Endodermal cell (in vitro differentiated cells): Measurements from ENCODE around the gene ARHGAP8. TPM values are rescaled to one million over a fixed set of nuclear protein-coding genes. Genes with fewer than 3 reads are reported as not detected.
A peak's percentile ranks its signal among the peaks of the same experiment; 100 is the strongest.

Source experiments
- DNase-seq: peaks from one replicate; pipeline ENCODE4 v3.0.0-alpha.2; 2017
- H3K27ac ChIP-seq: 2 replicates; pipeline ENCODE4 v1.5.1; 2013; ENCODE audit warnings: mild to moderate bottlenecking, low read depth, low read length, moderate library complexity
- H3K27me3 ChIP-seq: 2 replicates; pipeline ENCODE4 v1.6.1; 2013; ENCODE audit warnings: mild to moderate bottlenecking, low read length, moderate library complexity; ENCODE audit not compliant: insufficient read depth, control insufficient read depth, poor library complexity, severe bottlenecking
- H3K36me3 ChIP-seq: 2 replicates; pipeline ENCODE4 v1.7.0; 2013; ENCODE audit warnings: mild to moderate bottlenecking, low read length, moderate library complexity; ENCODE audit not compliant: control insufficient read depth, insufficient read depth
- H3K4me1 ChIP-seq: one replicate; pipeline ENCODE4 v1.7.0; 2013; ENCODE audit warnings: low read length; ENCODE audit not compliant: control insufficient read depth, insufficient read depth
- H3K4me3 ChIP-seq: 2 replicates; pipeline ENCODE4 v1.5.1; 2013; ENCODE audit warnings: mild to moderate bottlenecking, low read length, moderate library complexity
- H3K9ac ChIP-seq: 2 replicates; pipeline ENCODE4 v1.6.1; 2013; ENCODE audit warnings: mild to moderate bottlenecking, low read length, moderate library complexity; ENCODE audit not compliant: poor library complexity, severe bottlenecking; ENCODE audit errors: extremely low read depth
- H3K9me3 ChIP-seq: 2 replicates; pipeline ENCODE4 v1.6.1; 2013; ENCODE audit warnings: mild to moderate bottlenecking, low read length, moderate library complexity; ENCODE audit not compliant: control insufficient read depth
- H3K27ac Mint-ChIP-seq: 2 replicates; pipeline ENCODE4 v1.8.0; 2020; ENCODE audit warnings: mixed read lengths
- H3K27me3 Mint-ChIP-seq: 2 replicates; pipeline ENCODE4 v1.8.0; 2021; ENCODE audit warnings: mild to moderate bottlenecking, mixed read lengths; ENCODE audit not compliant: insufficient read depth
- H3K36me3 Mint-ChIP-seq: 2 replicates; pipeline ENCODE4 v1.8.0; 2020; ENCODE audit warnings: low read depth, mixed read lengths
- H3K4me1 Mint-ChIP-seq: 2 replicates; pipeline ENCODE4 v1.8.0; 2020; ENCODE audit warnings: mixed read lengths
- H3K4me3 Mint-ChIP-seq: 2 replicates; pipeline ENCODE4 v1.8.0; 2020; ENCODE audit warnings: mild to moderate bottlenecking, moderate library complexity, mixed read lengths
- H3K9me3 Mint-ChIP-seq: 2 replicates; pipeline ENCODE4 v1.8.0; 2020; ENCODE audit warnings: mild to moderate bottlenecking, mixed read lengths
- WGBS, 2 experiments: methylation state at CpG; one replicate each; pipeline versions ENCODE4 v1.1.5 to v1.1.7; 2013; ENCODE audit warnings: missing lambda C conversion rate in 2 of 2, mixed read lengths in 1 of 2; ENCODE audit not compliant: insufficient coverage in 1 of 2, insufficient read length in 1 of 2; 5-methylcytosine and 5-hydroxymethylcytosine counted together
- total RNA-seq, 2 donors: library from RNA; stranded (reverse); fragmentation: NEBNext Ultra II Directional in 1 of 2; extraction: Animal tissue kit (Norgen Biotek cat#: 25700) in 1 of 2; gene quantifications; 2 replicates in 1 of 2; 3 replicates in 1 of 2; pipeline ENCODE4 v1.2.1, GENCODE V29; 2021
- TF ChIP-seq, protein P1 (sequence below): fragments of 200-600 bp; sonication (generic); conservative IDR thresholded peaks from 2 replicates; pipeline ENCODE4 v1.5.0; 2021; ENCODE audit warnings: antibody characterized with exemption, mild to moderate bottlenecking

ARHGAP8 gene
- total RNA-seq, 2 donors from 2014 or later = 45.2 to 51.3 TPM

DNA sequence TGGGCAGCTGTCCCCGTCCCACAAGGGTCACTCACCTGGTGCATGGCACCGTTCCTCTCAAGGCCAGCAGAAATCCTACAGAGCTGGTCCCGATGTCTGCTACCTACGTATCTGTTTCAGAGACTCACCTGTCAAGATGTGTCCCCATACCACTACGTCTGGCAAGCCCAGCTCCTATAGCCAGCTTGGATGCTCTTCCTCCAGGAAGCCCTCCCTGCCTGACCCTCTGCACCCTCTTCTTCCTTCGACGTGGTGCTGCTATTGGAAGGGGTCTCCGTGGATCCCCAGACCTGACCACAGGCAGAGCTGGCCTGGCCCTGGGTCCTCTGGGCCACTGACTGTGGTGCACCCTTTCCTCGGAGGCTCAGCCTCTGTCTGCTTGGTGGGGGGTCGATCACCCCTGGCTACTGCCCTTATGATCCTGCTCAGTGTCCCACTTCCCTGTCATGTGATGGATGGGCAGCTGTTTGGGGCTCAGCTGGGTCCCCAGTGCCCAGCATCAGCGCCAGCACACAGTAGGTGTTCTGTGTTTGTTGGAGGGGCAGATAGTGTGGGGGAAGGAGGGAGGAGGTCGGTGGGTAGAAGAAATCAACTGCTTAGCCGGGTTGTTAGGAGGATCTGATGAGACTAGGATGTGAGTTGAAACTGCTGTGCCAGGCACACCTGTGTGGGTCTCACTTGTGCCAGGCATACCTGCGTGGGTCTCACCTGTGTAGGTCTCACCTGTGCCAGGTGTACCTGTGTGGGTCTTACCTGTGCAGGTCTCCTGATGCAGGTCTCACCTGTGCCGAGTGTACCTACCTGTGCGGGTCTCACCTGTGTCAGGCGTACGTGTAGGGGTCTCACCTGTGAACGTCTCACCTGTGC lies 21.7 kb upstream of the ARHGAP8 start:
- Histone ChIP-seq H3K9ac (no peak overlapping the region), H3K27ac (no peak overlapping the region), H3K4me3 (no peak overlapping the region), H3K36me3 (peaks cover 8% of the 10 kb centered on the region), H3K4me1 (no peaks in the 10 kb centered on the region), H3K9me3 (no peaks in the 10 kb centered on the region), H3K27me3 (no peaks in the 10 kb centered on the region)
- 94 to 97% methylated on average over 12 to 19 of the region's 19 CpGs for WGBS, 2 experiments
- TF ChIP-seq, protein P1, sequence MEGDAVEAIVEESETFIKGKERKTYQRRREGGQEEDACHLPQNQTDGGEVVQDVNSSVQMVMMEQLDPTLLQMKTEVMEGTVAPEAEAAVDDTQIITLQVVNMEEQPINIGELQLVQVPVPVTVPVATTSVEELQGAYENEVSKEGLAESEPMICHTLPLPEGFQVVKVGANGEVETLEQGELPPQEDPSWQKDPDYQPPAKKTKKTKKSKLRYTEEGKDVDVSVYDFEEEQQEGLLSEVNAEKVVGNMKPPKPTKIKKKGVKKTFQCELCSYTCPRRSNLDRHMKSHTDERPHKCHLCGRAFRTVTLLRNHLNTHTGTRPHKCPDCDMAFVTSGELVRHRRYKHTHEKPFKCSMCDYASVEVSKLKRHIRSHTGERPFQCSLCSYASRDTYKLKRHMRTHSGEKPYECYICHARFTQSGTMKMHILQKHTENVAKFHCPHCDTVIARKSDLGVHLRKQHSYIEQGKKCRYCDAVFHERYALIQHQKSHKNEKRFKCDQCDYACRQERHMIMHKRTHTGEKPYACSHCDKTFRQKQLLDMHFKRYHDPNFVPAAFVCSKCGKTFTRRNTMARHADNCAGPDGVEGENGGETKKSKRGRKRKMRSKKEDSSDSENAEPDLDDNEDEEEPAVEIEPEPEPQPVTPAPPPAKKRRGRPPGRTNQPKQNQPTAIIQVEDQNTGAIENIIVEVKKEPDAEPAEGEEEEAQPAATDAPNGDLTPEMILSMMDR = no peak
- Mint-ChIP-seq H3K36me3 (peaks cover 17% of the 10 kb centered on the region), H3K4me3 (no peak overlapping the region), H3K9me3 (no peaks in the 10 kb centered on the region), H3K4me1 (no peaks in the 10 kb centered on the region), H3K27me3 (no peaks in the 10 kb centered on the region), H3K27ac (no peak overlapping the region)
- DNase-seq = no peak

DNA sequence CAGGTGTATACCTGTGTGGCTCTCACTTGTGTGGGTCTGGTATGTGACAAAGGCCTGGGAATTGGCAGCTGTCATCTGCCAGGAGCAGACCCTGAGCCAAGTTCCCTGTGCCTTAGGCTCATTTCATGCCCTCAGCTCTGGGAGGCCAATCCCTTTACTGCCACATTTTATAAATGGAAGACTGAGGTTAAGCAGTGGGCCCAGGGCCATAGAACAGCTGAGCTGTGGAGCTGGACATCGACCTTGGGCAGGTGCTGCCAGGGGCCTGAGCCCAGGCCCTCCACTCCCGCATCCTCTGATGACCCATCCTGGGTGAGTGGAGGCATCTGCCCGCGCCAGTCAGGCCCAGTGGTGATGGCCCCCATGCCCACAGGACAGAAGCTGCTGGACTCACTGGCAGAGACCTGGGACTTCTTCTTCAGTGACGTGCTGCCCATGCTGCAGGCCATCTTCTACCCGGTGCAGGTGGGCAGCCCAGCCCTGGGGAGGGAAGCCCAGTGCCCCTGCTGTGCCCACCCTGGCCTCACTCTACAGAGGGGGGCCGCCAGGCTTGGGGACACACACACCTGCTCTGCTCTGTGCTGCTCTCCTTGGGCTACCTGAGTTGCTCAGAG lies 20.9 kb upstream of the ARHGAP8 start:
- 89 to 92% methylated on average over 5 to 7 of the region's 7 CpGs for WGBS, 2 experiments
- H3K4me3 ChIP-seq = no peak overlapping the region
- no peak overlapping the region for H3K27ac ChIP-seq
- no peaks in the 10 kb centered on the region for H3K4me1 ChIP-seq
- Mint-ChIP-seq H3K36me3 (peaks cover 13% of the 10 kb centered on the region), H3K4me3 (no peak overlapping the region), H3K27me3 (no peaks in the 10 kb centered on the region), H3K27ac (no peak overlapping the region), H3K4me1 (peaks cover 2% of the 10 kb centered on the region), H3K9me3 (no peaks in the 10 kb centered on the region)
- H3K36me3 ChIP-seq = peaks cover 4% of the 10 kb centered on the region
- H3K27me3 ChIP-seq = no peaks in the 10 kb centered on the region
- no peak for DNase-seq
- TF ChIP-seq, protein P1 = no peak
- no peak overlapping the region for H3K9ac ChIP-seq
- H3K9me3 ChIP-seq = no peaks in the 10 kb centered on the region

DNA sequence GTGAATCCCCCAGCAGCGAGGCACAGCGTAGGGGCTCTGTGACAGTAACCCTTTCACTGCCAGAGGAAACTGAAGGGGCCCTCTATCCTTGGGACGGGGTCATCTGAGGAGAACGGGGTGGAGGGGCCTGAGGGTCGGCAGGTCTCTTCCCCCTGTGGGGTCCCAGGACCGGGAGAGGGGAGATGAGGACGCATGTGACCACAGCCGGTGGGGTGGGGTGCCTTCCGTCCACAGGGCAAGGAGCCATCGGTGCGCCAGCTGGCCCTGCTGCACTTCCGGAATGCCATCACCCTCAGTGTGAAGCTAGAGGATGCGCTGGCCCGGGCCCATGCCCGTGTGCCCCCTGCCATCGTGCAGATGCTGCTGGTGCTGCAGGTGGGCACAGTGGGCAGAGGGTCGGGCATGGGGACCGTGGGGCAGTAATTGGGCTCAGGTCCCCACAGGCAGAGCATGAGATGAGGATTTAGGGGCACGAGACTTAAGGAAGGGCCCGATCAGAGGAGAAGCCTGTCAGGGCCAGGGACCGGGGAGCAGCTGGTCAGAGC lies 20.3 kb upstream of the ARHGAP8 start:
- Mint-ChIP-seq H3K27me3 (no peaks in the 10 kb centered on the region), H3K36me3 (peaks cover 13% of the 10 kb centered on the region), H3K4me3 (no peak overlapping the region), H3K9me3 (no peaks in the 10 kb centered on the region), H3K4me1 (peaks cover 2% of the 10 kb centered on the region), H3K27ac (no peak overlapping the region)
- Histone ChIP-seq H3K27me3 (no peaks in the 10 kb centered on the region), H3K27ac (no peak overlapping the region), H3K9me3 (no peaks in the 10 kb centered on the region), H3K36me3 (no peaks in the 10 kb centered on the region), H3K9ac (peak overlapping the region; percentile 11), H3K4me3 (no peak overlapping the region), H3K4me1 (no peaks in the 10 kb centered on the region)
- DNase-seq = no peak
- 85 to 91% methylated on average over 7 to 21 of the region's 21 CpGs for WGBS, 2 experiments
- TF ChIP-seq, protein P1 = no peak
